ENCODE results near the gene GRHL1. TPM values are rescaled to one million over a fixed set of nuclear protein-coding genes. Genes with fewer than 3 reads are reported as not detected.

The GRHL1 gene
- total and polyA plus RNA-seq, 4 donors: 3.6 to 13.7 (median 6.1) TPM

DNA sequence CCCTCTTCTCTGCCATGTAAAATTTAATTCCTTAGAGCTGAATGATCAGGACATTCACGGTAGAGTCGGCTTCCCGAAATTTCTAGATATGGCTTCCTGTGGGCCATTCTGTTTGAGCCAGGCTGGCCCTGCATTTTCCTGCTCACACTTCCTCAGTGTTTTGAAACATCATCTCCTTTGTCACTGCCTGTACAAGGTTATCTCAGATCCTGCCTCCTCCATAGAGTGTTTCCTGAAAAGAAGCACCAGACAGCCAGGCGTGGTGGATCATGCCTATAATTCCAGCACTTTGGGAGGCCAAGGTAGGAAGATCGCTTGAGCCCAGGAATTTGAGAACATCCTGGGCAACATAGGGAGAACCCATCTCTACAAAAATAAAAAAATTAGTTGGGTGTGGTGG lies 43.6 kb downstream of the GRHL1 start:
- TF ChIP-seq NR2F2 (IDR thresholded peaks at IDR 0.05) (peak; percentile 74), ATF3 (IDR thresholded peaks at IDR 0.05) (no peak), TAF1 (conservative IDR thresholded peaks at IDR 0.05) (no peak), JUND (IDR thresholded peaks at IDR 0.05) (no peak), SP1 (IDR thresholded peaks at IDR 0.05) (peak; percentile 24), ZBTB33 (IDR thresholded peaks at IDR 0.05) (no peak)
- Histone ChIP-seq H3K27me3 (ENCODE audit: control insufficient read depth in 4 of 4, insufficient read depth in 4 of 4, low read length in 3 of 4) (no peaks in the 10 kb centered on the region), H3K27ac (ENCODE audit: low read depth in 1 of 2, low read length in 2 of 2) (peak overlapping the region in 1 of 2 donors; percentile 52), H3K36me3 (ENCODE audit: control insufficient read depth in 4 of 4, insufficient read depth in 3 of 4, low read depth in 1 of 4, low read length in 3 of 4) (peaks cover 0 to 33% (median 19%) of the 10 kb centered on the region in 4 donors), H3K4me3 (ENCODE audit: low read depth in 1 of 3, low read length in 3 of 3) (no peak overlapping the region), H3K9ac (ENCODE audit: low read depth in 1 of 2, low read length in 2 of 2) (no peak overlapping the region), H3K4me1 (ENCODE audit: control insufficient read depth in 4 of 4, insufficient read depth in 4 of 4, low read length in 3 of 4) (peaks cover 0 to 12% (median 8%) of the 10 kb centered on the region in 4 donors), H3K9me3 (ENCODE audit: control insufficient read depth in 4 of 4, low read length in 3 of 4) (no peaks in the 10 kb centered on the region)
- no peak for DNase-seq (ENCODE audit: low spot score)
- WGBS: 87% methylated on average over 5 of the region's 5 CpGs

DNA sequence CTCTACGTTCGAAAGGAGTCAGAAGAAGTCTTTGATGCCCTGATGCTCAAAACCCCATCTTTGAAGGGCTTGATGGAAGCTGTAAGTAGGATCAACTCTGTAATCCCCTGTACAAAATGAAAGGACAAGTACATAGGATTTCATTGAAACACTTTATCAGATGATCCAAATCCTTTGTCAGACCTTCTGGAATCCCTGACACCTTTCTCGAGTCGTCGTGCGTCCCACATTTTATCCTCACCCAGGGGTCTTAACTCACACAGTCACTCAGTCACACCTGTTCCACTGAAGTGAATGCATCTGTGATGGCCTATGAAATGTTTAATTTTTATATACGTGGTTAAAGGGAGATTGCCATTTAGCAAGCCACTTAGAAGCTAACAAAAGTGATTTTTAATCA lies 44.8 kb downstream of the GRHL1 start:
- Histone ChIP-seq H3K4me1 (ENCODE audit: control insufficient read depth in 4 of 4, insufficient read depth in 4 of 4, low read length in 3 of 4) (peaks cover 0 to 4% (median 2%) of the 10 kb centered on the region in 4 donors), H3K27me3 (ENCODE audit: control insufficient read depth in 4 of 4, insufficient read depth in 4 of 4, low read length in 3 of 4) (no peaks in the 10 kb centered on the region), H3K9ac (ENCODE audit: low read depth in 1 of 2, low read length in 2 of 2) (no peak overlapping the region), H3K27ac (ENCODE audit: low read depth in 1 of 2, low read length in 2 of 2) (peak overlapping the region in 1 of 2 donors; percentile 26), H3K9me3 (ENCODE audit: control insufficient read depth in 4 of 4, low read length in 3 of 4) (no peaks in the 10 kb centered on the region), H3K4me3 (ENCODE audit: low read depth in 1 of 3, low read length in 3 of 3) (no peak overlapping the region), H3K36me3 (ENCODE audit: control insufficient read depth in 4 of 4, insufficient read depth in 3 of 4, low read depth in 1 of 4, low read length in 3 of 4) (peaks cover 2 to 42% (median 24%) of the 10 kb centered on the region in 4 donors)
- WGBS: 96% methylated on average over 7 of the region's 7 CpGs
- TF ChIP-seq FOXA1 (IDR thresholded peaks at IDR 0.05) (no peak), GABPA (IDR thresholded peaks at IDR 0.05 in 1 of 2, conservative IDR thresholded peaks at IDR 0.05 in 1 of 2) (no peak), FOXA2 (IDR thresholded peaks at IDR 0.05) (no peak), RAD21 (IDR thresholded peaks at IDR 0.05) (no peak), ZBTB33 (IDR thresholded peaks at IDR 0.05) (no peak), YY1 (IDR thresholded peaks at IDR 0.05) (no peak), TAF1 (conservative IDR thresholded peaks at IDR 0.05) (no peak), EGR1 (IDR thresholded peaks at IDR 0.05; ENCODE audit: low read depth in 2 of 2) (no peak), HNF4A (conservative IDR thresholded peaks at IDR 0.05) (no peak), NR2F2 (IDR thresholded peaks at IDR 0.05) (no peak)
- TF ChIP-seq, protein P1, sequence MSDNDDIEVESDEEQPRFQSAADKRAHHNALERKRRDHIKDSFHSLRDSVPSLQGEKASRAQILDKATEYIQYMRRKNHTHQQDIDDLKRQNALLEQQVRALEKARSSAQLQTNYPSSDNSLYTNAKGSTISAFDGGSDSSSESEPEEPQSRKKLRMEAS (IDR thresholded peaks at IDR 0.05): no peak
- TF ChIP-seq, protein P2, sequence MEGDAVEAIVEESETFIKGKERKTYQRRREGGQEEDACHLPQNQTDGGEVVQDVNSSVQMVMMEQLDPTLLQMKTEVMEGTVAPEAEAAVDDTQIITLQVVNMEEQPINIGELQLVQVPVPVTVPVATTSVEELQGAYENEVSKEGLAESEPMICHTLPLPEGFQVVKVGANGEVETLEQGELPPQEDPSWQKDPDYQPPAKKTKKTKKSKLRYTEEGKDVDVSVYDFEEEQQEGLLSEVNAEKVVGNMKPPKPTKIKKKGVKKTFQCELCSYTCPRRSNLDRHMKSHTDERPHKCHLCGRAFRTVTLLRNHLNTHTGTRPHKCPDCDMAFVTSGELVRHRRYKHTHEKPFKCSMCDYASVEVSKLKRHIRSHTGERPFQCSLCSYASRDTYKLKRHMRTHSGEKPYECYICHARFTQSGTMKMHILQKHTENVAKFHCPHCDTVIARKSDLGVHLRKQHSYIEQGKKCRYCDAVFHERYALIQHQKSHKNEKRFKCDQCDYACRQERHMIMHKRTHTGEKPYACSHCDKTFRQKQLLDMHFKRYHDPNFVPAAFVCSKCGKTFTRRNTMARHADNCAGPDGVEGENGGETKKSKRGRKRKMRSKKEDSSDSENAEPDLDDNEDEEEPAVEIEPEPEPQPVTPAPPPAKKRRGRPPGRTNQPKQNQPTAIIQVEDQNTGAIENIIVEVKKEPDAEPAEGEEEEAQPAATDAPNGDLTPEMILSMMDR (IDR thresholded peaks at IDR 0.05; ENCODE audit: low read depth, low read length, missing input control): no peak
- no peak for DNase-seq (ENCODE audit: low spot score)

All from liver (tissue), 9 donors.